K562 (cell line): ENCODE results near the gene EEFSEC. TPM values are rescaled to one million over a fixed set of nuclear protein-coding genes. Genes with fewer than 3 reads are reported as not detected.

Experiments
- ATAC-seq: fragments of 200-7000 bp; cut with Tn5 transposase; 3 replicates; pipeline ENCODE4 v1.9.1; 2020; ENCODE audit warnings: moderate library complexity
- BruUV-seq: library from RNA; stranded (reverse); fragments of 400-500 nt; replicated peaks from 2 replicates; lab custom pipeline; 2021; lab: Mats Ljungman, UMichigan
- CTCF ChIA-PET: fragments of 300-600 bp; formaldehyde crosslinking; extraction: SDS; loops from one replicate; lab custom pipeline; 2021; ENCODE audit warnings: low intra/inter-chr PET ratio; lab: Yijun Ruan, JAX
- POLR2A ChIA-PET: fragments of 300-600, 350-650 bp; sonication (Branson Sonifier 250); formaldehyde crosslinking; extraction: SDS; loops from one replicate; lab custom pipeline; 2021; ENCODE audit warnings: antibody characterized with exemption, inconsistent platforms; lab: Yijun Ruan, JAX
- DNase-seq, 4 experiments: peaks; one replicate each; pipeline versions ENCODE4 v3.0.0 to v3.0.0-alpha.2; 2011 to 2018; ENCODE audit warnings: low spot score in 3 of 4, mixed read lengths in 3 of 4; ENCODE audit errors: extremely low read depth in 1 of 4
- FAIRE-seq: peaks from 2 replicates; lab custom pipeline; 2011; peaks lifted over from hg19 to GRCh38; lab: Jason Lieb, UNC
- H2AFZ ChIP-seq: 2 replicates; pipeline ENCODE4 v1.6.0; 2011; ENCODE audit warnings: low read depth, low read length, control low read depth, inconsistent platforms
- H3K27ac ChIP-seq: fragments of 200-600 bp; 3 replicates; pipeline ENCODE4 v1.8.0; 2011; ENCODE audit warnings: low read depth, mild to moderate bottlenecking, control low read depth, inconsistent platforms, low read length, moderate library complexity, mixed read lengths; ENCODE audit errors: extremely low read depth
- H3K27me3 ChIP-seq, 2 experiments: fragments of 300-600 bp in 1 of 2; 2 replicates in 1 of 2; 3 replicates in 1 of 2; pipeline versions ENCODE4 v1.6.0 to v1.8.0; 2011; ENCODE audit warnings: inconsistent platforms in 2 of 2, low read length in 2 of 2, mild to moderate bottlenecking in 1 of 2, mixed read lengths in 1 of 2, moderate library complexity in 1 of 2; ENCODE audit not compliant: control insufficient read depth in 2 of 2, insufficient read depth in 2 of 2
- H3K36me3 ChIP-seq: fragments of 300-600 bp; 3 replicates; pipeline ENCODE4 v1.8.0; 2011; ENCODE audit warnings: mild to moderate bottlenecking, low read length, inconsistent platforms; ENCODE audit not compliant: control insufficient read depth, insufficient read depth
- H3K4me1 ChIP-seq, 2 experiments: fragments of 200-600 bp in 1 of 2; replicated peaks in 1 of 2; 2 replicates in 1 of 2; 3 replicates in 1 of 2; pipeline versions ENCODE4 v1.5.1 to v1.8.0; 2011; ENCODE audit warnings: inconsistent platforms in 2 of 2, low read length in 2 of 2, mild to moderate bottlenecking in 1 of 2, mixed read lengths in 1 of 2, moderate library complexity in 1 of 2; ENCODE audit not compliant: control insufficient read depth in 2 of 2, insufficient read depth in 2 of 2
- H3K4me2 ChIP-seq: 2 replicates; pipeline ENCODE4 v1.6.1; 2011; ENCODE audit warnings: low read length, control low read depth, inconsistent platforms, mixed read lengths; ENCODE audit not compliant: insufficient read depth
- H3K4me3 ChIP-seq: fragments of 200-600 bp; sonication (generic), shearing (Covaris generic); 2 replicates; pipeline ENCODE4 v1.5.1; 2016; ENCODE audit warnings: control low read depth, inconsistent platforms
- H3K79me2 ChIP-seq: fragments of 200-600 bp; 3 replicates; pipeline ENCODE4 v1.8.0; 2011; ENCODE audit warnings: low read length, inconsistent platforms; ENCODE audit not compliant: control insufficient read depth, insufficient read depth
- H3K9ac ChIP-seq, 2 experiments: 2 replicates each; pipeline versions ENCODE4 v1.6.0 to v1.6.1; 2011; ENCODE audit warnings: low read depth in 2 of 2, low read length in 2 of 2, control low read depth in 1 of 2, inconsistent platforms in 1 of 2, mild to moderate bottlenecking in 1 of 2, mixed read lengths in 1 of 2; ENCODE audit not compliant: insufficient read depth in 1 of 2
- H3K9me1 ChIP-seq: one replicate; pipeline ENCODE4 v1.6.0; 2011; ENCODE audit warnings: inconsistent platforms, mild to moderate bottlenecking, low read length, moderate library complexity; ENCODE audit not compliant: control insufficient read depth, insufficient read depth
- H3K9me3 ChIP-seq: replicated peaks from 2 replicates; pipeline ENCODE4 v1.5.1; 2011; ENCODE audit warnings: low read depth, low read length, inconsistent platforms; ENCODE audit not compliant: control insufficient read depth, insufficient read depth
- H4K20me1 ChIP-seq: replicated peaks from 2 replicates; pipeline ENCODE4 v1.6.1; 2011; ENCODE audit warnings: low read length, inconsistent platforms, mixed read lengths; ENCODE audit not compliant: control insufficient read depth, insufficient read depth
- MTA1 ChIP-seq: fragments of 450-650 bp; IDR thresholded peaks from 2 replicates; pipeline ENCODE4 v1.6.1; 2017; ENCODE audit warnings: borderline replicate concordance
- TAF7 ChIP-seq: fragments of 450-650 bp; IDR thresholded peaks from 2 replicates; pipeline ENCODE4 v1.6.1; 2016; ENCODE audit warnings: missing genetic modification characterization, missing compliant biosample characterization
- ZFP36 ChIP-seq: fragments of 150-350 bp; IDR thresholded peaks from 2 replicates; pipeline ENCODE4 v1.6.1; 2018; ENCODE audit warnings: low read length, low read depth; ENCODE audit not compliant: partially characterized antibody
- ZNF224 ChIP-seq: sonication (generic); formaldehyde crosslinking; IDR thresholded peaks from 2 replicates; pipeline ENCODE4 v1.8.0; 2022; ENCODE audit warnings: mild to moderate bottlenecking, missing genetic modification reagents
- WGBS: fragments of 100-300 bp; shearing (Covaris generic); methylation state at CpG from one replicate; pipeline ENCODE4 v1.1.6; 2016; ENCODE audit warnings: low coverage, mixed read lengths; ENCODE audit not compliant: insufficient coverage; ENCODE audit errors: missing lambda C conversion rate; 5-methylcytosine and 5-hydroxymethylcytosine counted together
- in situ Hi-C: fragments of 300-500 bp; cut with MboI; formaldehyde crosslinking; loops from 4 replicates; pipeline ENCODE4 v1.15.0; 2018; ENCODE audit warnings: inconsistent platforms, mixed read lengths
- intact Hi-C: fragments of 100-400 bp; cut with micrococcal nuclease; formaldehyde crosslinking; loops from 2 replicates; pipeline ENCODE4 v1.14.2; 2022
- polyA plus RNA-seq, 8 experiments: library from polyadenylated mRNA; depleted of rRNA in 4 of 8; stranded (reverse) in 5 of 8; unstranded in 3 of 8; fragments of >200 nt; fragmentation: Nextera tagmentation in 2 of 8; fragmentation: Illumina TruSeq in 1 of 8; extraction: Ambion mirVana in 2 of 8; extraction: Trizol in 1 of 8; gene quantifications; 2 replicates each; pipeline versions ENCODE4 v1.2.1 to v1.2.3, GENCODE V29; 2011 to 2014; ENCODE audit warnings: inconsistent platforms in 1 of 8, missing spikeins in 1 of 8
- total RNA-seq, 7 experiments: library from RNA; depleted of rRNA in 6 of 7; stranded (reverse); fragments of >200 nt in 6 of 7; fragmentation: Illumina TruSeq in 2 of 7; extraction: Trizol in 2 of 7; gene quantifications; 2 replicates each; pipeline versions ENCODE4 v1.2.1 to v1.2.3, GENCODE V29; 2011 to 2021; ENCODE audit warnings: low replicate concordance in 1 of 7
- TF ChIP-seq, protein P1 (sequence below): IDR thresholded peaks from 2 replicates; pipeline ENCODE4 v1.6.1; 2011; ENCODE audit warnings: borderline replicate concordance, low read depth, mild to moderate bottlenecking, moderate library complexity, low read length; ENCODE audit not compliant: insufficient read depth, poor library complexity, severe bottlenecking
- TF ChIP-seq, protein P2 (sequence below): sonication (generic); formaldehyde crosslinking; IDR thresholded peaks from 2 replicates; pipeline ENCODE4 v1.8.0; 2022; ENCODE audit warnings: mild to moderate bottlenecking, missing genetic modification reagents

Gene EEFSEC
- total and polyA plus RNA-seq, 9 of the 15 experiments (the other 6 are each of a cell fraction or from before 2014, with no cell fraction given), result 0.35 to 11.8 (median 7.7) TPM

DNA sequence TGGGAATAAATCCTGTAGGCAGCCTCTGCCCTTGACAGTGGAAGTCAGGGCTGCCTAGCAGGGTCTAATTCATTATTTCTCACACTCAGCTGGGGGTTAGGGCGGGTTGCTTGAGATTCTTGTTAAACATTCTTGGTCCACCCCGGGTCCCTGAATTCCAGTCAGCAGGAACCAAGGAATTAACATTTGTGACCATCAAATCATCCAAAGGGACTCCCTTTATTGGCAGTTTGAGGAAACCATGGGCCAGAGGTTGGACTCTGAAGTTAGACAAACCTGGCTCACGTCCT, 122.8 kb downstream of the EEFSEC start:
- ATAC-seq (no peak), FAIRE-seq (no peak), DNase-seq (no peak)
- Histone ChIP-seq H3K36me3 (no peaks in the 10 kb centered on the region), H2AFZ (no peak overlapping the region), H4K20me1 (no peaks in the 10 kb centered on the region), H3K27me3 (no peaks in the 10 kb centered on the region), H3K4me3 (no peak overlapping the region), H3K9me1 (no peaks in the 10 kb centered on the region), H3K9me3 (no peaks in the 10 kb centered on the region), H3K4me1 (no peaks in the 10 kb centered on the region), H3K27ac (no peak overlapping the region), H3K9ac (no peak overlapping the region), H3K79me2 (no peaks in the 10 kb centered on the region), H3K4me2 (no peak overlapping the region)
- no peak for TF ChIP-seq ZFP36
- TF ChIP-seq, protein P1, sequence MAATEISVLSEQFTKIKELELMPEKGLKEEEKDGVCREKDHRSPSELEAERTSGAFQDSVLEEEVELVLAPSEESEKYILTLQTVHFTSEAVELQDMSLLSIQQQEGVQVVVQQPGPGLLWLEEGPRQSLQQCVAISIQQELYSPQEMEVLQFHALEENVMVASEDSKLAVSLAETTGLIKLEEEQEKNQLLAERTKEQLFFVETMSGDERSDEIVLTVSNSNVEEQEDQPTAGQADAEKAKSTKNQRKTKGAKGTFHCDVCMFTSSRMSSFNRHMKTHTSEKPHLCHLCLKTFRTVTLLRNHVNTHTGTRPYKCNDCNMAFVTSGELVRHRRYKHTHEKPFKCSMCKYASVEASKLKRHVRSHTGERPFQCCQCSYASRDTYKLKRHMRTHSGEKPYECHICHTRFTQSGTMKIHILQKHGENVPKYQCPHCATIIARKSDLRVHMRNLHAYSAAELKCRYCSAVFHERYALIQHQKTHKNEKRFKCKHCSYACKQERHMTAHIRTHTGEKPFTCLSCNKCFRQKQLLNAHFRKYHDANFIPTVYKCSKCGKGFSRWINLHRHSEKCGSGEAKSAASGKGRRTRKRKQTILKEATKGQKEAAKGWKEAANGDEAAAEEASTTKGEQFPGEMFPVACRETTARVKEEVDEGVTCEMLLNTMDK, result no peak
- TF ChIP-seq, protein P2, sequence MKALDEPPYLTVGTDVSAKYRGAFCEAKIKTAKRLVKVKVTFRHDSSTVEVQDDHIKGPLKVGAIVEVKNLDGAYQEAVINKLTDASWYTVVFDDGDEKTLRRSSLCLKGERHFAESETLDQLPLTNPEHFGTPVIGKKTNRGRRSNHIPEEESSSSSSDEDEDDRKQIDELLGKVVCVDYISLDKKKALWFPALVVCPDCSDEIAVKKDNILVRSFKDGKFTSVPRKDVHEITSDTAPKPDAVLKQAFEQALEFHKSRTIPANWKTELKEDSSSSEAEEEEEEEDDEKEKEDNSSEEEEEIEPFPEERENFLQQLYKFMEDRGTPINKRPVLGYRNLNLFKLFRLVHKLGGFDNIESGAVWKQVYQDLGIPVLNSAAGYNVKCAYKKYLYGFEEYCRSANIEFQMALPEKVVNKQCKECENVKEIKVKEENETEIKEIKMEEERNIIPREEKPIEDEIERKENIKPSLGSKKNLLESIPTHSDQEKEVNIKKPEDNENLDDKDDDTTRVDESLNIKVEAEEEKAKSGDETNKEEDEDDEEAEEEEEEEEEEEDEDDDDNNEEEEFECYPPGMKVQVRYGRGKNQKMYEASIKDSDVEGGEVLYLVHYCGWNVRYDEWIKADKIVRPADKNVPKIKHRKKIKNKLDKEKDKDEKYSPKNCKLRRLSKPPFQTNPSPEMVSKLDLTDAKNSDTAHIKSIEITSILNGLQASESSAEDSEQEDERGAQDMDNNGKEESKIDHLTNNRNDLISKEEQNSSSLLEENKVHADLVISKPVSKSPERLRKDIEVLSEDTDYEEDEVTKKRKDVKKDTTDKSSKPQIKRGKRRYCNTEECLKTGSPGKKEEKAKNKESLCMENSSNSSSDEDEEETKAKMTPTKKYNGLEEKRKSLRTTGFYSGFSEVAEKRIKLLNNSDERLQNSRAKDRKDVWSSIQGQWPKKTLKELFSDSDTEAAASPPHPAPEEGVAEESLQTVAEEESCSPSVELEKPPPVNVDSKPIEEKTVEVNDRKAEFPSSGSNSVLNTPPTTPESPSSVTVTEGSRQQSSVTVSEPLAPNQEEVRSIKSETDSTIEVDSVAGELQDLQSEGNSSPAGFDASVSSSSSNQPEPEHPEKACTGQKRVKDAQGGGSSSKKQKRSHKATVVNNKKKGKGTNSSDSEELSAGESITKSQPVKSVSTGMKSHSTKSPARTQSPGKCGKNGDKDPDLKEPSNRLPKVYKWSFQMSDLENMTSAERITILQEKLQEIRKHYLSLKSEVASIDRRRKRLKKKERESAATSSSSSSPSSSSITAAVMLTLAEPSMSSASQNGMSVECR (CRISPR knock-in tag), result no peak
- TF ChIP-seq ZNF224 (CRISPR knock-in tag), result no peak
- TF ChIP-seq MTA1, result no peak
- no peak for TF ChIP-seq TAF7 (tag)
- intact Hi-C loops, result no loop called here
- CTCF ChIA-PET, result no interaction called here
- WGBS, result 57% methylated on average over 3 of the region's 3 CpGs
- BruUV-seq, result no TSS peak
- in situ Hi-C loops, result no loop called here
- POLR2A ChIA-PET, result no interaction called here
